K562 (cell line): Measurements from ENCODE around the gene MFSD12. TPM values are rescaled to one million over a fixed set of nuclear protein-coding genes. Genes with fewer than 3 reads are reported as not detected.

Experiments
- ATF6 ChIP-seq: sonication (generic); formaldehyde crosslinking; IDR thresholded peaks from 2 replicates; pipeline ENCODE4 v1.4.0; 2020; ENCODE audit warnings: mild to moderate bottlenecking, missing genetic modification reagents
- CBX1 ChIP-seq: sonication (generic); IDR thresholded peaks from 2 replicates; pipeline ENCODE4 v1.6.1; 2016; ENCODE audit warnings: antibody characterized with exemption, low read depth, mild to moderate bottlenecking
- E2F5 ChIP-seq: sonication (generic); formaldehyde crosslinking; IDR thresholded peaks from 2 replicates; pipeline ENCODE4 v1.8.0; 2022; ENCODE audit warnings: mild to moderate bottlenecking, missing genetic modification reagents
- FOXP1 ChIP-seq: sonication (generic); formaldehyde crosslinking; IDR thresholded peaks from 2 replicates; pipeline ENCODE4 v1.8.0; 2022; ENCODE audit warnings: mild to moderate bottlenecking, missing genetic modification reagents
- HEY1 ChIP-seq: fragments of 250-450 bp; sonication (Bioruptor Pico); IDR thresholded peaks from 2 replicates; pipeline ENCODE4 v1.5.0; 2020; ENCODE audit warnings: mild to moderate bottlenecking, moderate library complexity, borderline replicate concordance
- HMG20B ChIP-seq: fragments of 250-450 bp; sonication (Bioruptor Pico); IDR thresholded peaks from 2 replicates; pipeline ENCODE4 v1.5.0; 2021; ENCODE audit warnings: mild to moderate bottlenecking
- MAFG ChIP-seq: fragments of 450-650 bp; conservative IDR thresholded peaks from 2 replicates; pipeline ENCODE4 v1.6.1; 2016; ENCODE audit warnings: missing genetic modification characterization, missing compliant biosample characterization
- PHB ChIP-seq: fragments of 250-450 bp; sonication (Bioruptor Pico); IDR thresholded peaks from 2 replicates; pipeline ENCODE4 v1.5.0; 2021
- PRMT5 ChIP-seq: sonication (generic); formaldehyde crosslinking; IDR thresholded peaks from 2 replicates; pipeline ENCODE4 v1.5.0; 2020; ENCODE audit warnings: missing genetic modification reagents
- SREBF1 ChIP-seq: fragments of 150-350 bp; IDR thresholded peaks from 2 replicates; pipeline ENCODE4 v1.6.1; 2014; ENCODE audit warnings: antibody characterized with exemption, low read depth, low read length, borderline replicate concordance
- TCF15 ChIP-seq: fragments of 250-450 bp; sonication (Bioruptor Pico); IDR thresholded peaks from 2 replicates; pipeline ENCODE4 v1.8.0; 2022; ENCODE audit warnings: moderate library complexity, mild to moderate bottlenecking, inconsistent platforms
- ZNF398 ChIP-seq: fragments of 250-450 bp; sonication (Bioruptor Pico); IDR thresholded peaks from 2 replicates; pipeline ENCODE4 v1.8.0; 2021; ENCODE audit warnings: moderate library complexity, mild to moderate bottlenecking, inconsistent platforms
- polyA plus RNA-seq, 8 experiments: library from polyadenylated mRNA; depleted of rRNA in 4 of 8; stranded (reverse) in 5 of 8; unstranded in 3 of 8; fragments of >200 nt; fragmentation: Nextera tagmentation in 2 of 8; fragmentation: Illumina TruSeq in 1 of 8; extraction: Ambion mirVana in 2 of 8; extraction: Trizol in 1 of 8; gene quantifications; 2 replicates each; pipeline versions ENCODE4 v1.2.1 to v1.2.3, GENCODE V29; 2011 to 2014; ENCODE audit warnings: inconsistent platforms in 1 of 8, missing spikeins in 1 of 8
- total RNA-seq, 7 experiments: library from RNA; depleted of rRNA in 6 of 7; stranded (reverse); fragments of >200 nt in 6 of 7; fragmentation: Illumina TruSeq in 2 of 7; extraction: Trizol in 2 of 7; gene quantifications; 2 replicates each; pipeline versions ENCODE4 v1.2.1 to v1.2.3, GENCODE V29; 2011 to 2021; ENCODE audit warnings: low replicate concordance in 1 of 7
- TF ChIP-seq, protein P1 (sequence below): sonication (generic); formaldehyde crosslinking; IDR thresholded peaks from 2 replicates; pipeline ENCODE4 v1.8.1; 2023; ENCODE audit warnings: missing genetic modification reagents, mild to moderate bottlenecking, borderline replicate concordance
- TF ChIP-seq, protein P2 (sequence below): fragments of 450-650 bp; formaldehyde crosslinking; conservative IDR thresholded peaks from 2 replicates; pipeline ENCODE4 v1.4.0; 2022; ENCODE audit warnings: mild to moderate bottlenecking, missing genetic modification characterization

Gene MFSD12
- total and polyA plus RNA-seq, 9 of the 15 experiments (the other 6 are each of a cell fraction or from before 2014, with no cell fraction given) = 0.69 to 112 (median 31.8) TPM

DNA sequence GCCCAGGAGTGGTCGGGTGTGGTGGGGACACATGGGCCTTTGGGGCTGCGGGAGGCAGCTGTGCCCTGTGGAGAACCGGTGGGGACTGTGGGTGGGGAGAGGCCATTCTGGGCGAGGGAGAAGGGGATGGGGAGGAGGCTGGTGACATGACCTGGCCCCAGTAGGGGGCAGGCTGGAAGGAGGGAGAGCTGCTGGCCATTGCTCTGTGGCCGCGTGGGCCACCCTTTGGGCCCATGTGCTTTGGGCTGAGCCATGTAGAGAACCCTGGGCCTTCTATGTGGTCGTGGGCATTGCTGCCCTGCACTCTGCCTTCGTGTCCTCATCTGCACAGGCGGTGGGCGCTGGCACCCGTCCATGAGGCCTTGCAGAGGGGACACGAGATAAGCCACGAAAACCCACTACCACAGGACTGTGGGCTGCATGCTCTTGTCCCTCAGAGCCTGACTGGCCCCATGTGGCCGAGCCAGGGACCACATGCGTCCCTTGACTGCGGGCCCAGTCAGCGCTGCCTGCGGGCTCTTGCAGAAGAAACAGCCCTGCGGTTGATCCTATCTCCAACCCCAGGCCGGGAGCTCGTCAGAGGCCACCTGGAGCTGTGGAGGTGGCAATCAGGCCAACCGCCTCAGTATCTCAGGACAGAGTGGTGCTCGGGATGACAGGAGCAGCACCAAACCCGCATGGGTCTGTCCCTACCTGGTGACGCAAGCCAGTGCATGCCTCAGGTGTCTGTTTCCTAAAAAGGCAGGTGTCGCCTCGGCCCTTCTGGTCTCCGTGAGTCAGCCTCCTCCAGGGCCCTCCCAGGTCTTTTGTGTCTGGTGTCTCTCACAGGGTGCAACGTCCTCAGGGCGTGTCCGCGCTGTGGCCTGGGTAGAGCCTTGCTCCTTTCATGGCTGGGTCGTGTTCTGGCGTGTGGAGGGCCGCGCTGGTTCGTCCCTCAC lies 37.0 kb downstream of the MFSD12 start (continued):
- TF ChIP-seq TCF15 (CRISPR knock-in tag) (no peak), E2F5 (CRISPR knock-in tag) (peak; percentile 94), CBX1 (0 out of 2 replicates have a peak, but pooled peaks have one; percentile 55), SREBF1 (no peak), HEY1 (CRISPR knock-in tag) (no peak), HMG20B (CRISPR knock-in tag) (no peak), MAFG (tag) (no peak), FOXP1 (peak; percentile 99), ATF6 (CRISPR knock-in tag) (peak; percentile 33; the same call in 1 of the 2 replicates), ZNF398 (CRISPR knock-in tag) (no peak), PHB (CRISPR knock-in tag) (no peak), PRMT5 (no peak)
- TF ChIP-seq, protein P1, sequence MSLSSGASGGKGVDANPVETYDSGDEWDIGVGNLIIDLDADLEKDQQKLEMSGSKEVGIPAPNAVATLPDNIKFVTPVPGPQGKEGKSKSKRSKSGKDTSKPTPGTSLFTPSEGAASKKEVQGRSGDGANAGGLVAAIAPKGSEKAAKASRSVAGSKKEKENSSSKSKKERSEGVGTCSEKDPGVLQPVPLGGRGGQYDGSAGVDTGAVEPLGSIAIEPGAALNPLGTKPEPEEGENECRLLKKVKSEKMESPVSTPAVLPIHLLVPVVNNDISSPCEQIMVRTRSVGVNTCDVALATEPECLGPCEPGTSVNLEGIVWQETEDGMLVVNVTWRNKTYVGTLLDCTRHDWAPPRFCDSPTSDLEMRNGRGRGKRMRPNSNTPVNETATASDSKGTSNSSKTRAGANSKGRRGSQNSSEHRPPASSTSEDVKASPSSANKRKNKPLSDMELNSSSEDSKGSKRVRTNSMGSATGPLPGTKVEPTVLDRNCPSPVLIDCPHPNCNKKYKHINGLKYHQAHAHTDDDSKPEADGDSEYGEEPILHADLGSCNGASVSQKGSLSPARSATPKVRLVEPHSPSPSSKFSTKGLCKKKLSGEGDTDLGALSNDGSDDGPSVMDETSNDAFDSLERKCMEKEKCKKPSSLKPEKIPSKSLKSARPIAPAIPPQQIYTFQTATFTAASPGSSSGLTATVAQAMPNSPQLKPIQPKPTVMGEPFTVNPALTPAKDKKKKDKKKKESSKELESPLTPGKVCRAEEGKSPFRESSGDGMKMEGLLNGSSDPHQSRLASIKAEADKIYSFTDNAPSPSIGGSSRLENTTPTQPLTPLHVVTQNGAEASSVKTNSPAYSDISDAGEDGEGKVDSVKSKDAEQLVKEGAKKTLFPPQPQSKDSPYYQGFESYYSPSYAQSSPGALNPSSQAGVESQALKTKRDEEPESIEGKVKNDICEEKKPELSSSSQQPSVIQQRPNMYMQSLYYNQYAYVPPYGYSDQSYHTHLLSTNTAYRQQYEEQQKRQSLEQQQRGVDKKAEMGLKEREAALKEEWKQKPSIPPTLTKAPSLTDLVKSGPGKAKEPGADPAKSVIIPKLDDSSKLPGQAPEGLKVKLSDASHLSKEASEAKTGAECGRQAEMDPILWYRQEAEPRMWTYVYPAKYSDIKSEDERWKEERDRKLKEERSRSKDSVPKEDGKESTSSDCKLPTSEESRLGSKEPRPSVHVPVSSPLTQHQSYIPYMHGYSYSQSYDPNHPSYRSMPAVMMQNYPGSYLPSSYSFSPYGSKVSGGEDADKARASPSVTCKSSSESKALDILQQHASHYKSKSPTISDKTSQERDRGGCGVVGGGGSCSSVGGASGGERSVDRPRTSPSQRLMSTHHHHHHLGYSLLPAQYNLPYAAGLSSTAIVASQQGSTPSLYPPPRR (CRISPR knock-in tag) = peak; percentile 52
- TF ChIP-seq, protein P2, sequence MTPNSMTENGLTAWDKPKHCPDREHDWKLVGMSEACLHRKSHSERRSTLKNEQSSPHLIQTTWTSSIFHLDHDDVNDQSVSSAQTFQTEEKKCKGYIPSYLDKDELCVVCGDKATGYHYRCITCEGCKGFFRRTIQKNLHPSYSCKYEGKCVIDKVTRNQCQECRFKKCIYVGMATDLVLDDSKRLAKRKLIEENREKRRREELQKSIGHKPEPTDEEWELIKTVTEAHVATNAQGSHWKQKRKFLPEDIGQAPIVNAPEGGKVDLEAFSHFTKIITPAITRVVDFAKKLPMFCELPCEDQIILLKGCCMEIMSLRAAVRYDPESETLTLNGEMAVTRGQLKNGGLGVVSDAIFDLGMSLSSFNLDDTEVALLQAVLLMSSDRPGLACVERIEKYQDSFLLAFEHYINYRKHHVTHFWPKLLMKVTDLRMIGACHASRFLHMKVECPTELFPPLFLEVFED (CRISPR knock-in tag) = no peak
